ENCODE measurements around the gene GRM4.

Gene GRM4

DNA sequence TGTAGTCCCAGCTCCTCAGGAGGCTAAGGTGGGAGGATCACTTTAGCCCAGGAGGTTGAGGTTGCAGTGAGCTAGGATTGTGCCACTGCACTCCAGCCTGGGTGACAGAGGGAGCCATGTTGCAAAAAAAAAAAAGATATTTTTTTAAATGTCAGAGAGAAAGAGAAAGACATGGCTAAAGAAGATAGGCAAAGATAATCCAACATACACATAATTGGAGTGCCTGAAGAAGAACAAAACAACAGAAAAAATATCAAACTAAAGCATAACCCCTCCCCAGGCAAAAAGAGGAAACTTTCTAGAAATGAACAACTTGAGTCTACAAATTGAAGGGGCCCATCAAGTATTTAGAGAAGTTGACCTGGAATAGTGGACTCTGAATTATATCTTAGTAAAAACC, 14.0 kb upstream of the GRM4 start:
- H3K9me3 Mint-ChIP-seq: peaks cover 24% of the 10 kb centered on the region
- H3K4me1 Mint-ChIP-seq: no peaks in the 10 kb centered on the region
- H3K27ac Mint-ChIP-seq: no peak overlapping the region
- H3K36me3 Mint-ChIP-seq (ENCODE audit: low read depth): no peaks in the 10 kb centered on the region
- no peak for TF ChIP-seq CTCF (IDR thresholded peaks at IDR 0.05; ENCODE audit: unreplicated experiment in 3 of 3)
- H3K27me3 Mint-ChIP-seq (ENCODE audit: low read depth): peaks cover 43% of the 10 kb centered on the region
- no peak overlapping the region for H3K4me3 Mint-ChIP-seq

DNA sequence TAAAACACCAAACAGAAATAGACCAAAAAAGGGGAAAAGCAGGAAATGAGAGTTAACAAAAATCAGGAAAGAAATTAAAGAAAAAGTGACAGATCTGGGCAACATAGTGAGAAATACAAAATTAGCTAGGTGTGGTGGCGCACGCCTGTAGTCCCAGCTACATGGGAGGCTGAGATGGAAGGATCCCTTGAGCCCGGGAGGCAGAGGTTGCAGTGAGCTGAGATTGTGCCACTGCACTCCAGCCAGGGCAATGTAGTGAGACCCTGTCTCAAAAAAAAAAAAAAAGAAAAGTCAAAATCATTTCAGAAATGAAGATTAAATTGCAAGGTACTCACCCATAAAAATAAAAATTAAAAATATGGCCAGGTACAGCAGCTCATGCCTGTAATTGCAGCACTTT, 13.0 kb upstream of the GRM4 start:
- Mint-ChIP-seq H3K9me3 (peaks cover 24% of the 10 kb centered on the region), H3K27me3 (ENCODE audit: low read depth) (peaks cover 51% of the 10 kb centered on the region), H3K36me3 (ENCODE audit: low read depth) (no peaks in the 10 kb centered on the region), H3K27ac (no peak overlapping the region), H3K4me3 (no peak overlapping the region), H3K4me1 (peaks cover 6% of the 10 kb centered on the region)
- TF ChIP-seq CTCF (IDR thresholded peaks at IDR 0.05; ENCODE audit: unreplicated experiment in 3 of 3): no peak

DNA sequence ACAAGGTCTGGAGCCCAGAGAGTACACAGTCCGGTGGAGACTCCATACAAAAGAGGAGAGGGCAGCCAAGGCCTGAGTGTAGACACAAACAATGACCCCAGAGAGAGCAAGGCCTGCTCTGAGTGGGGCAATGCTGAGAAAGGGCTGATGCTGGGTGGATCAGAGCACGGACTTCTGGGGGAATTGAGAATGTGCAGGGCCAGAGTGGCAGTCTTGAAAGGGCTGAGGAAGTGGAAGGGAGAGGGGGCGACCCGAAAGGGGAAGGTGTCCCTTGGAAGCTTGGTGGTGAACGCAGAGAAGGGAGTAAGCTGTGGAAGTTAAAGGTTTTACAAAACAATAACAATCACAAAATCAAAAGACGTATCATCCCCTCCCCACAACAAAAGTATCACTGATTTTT, 12.0 kb upstream of the GRM4 start:
- TF ChIP-seq CTCF (IDR thresholded peaks at IDR 0.05; ENCODE audit: unreplicated experiment in 3 of 3): no peak
- peaks cover 54% of the 10 kb centered on the region for H3K27me3 Mint-ChIP-seq (ENCODE audit: low read depth)
- no peak overlapping the region for H3K4me3 Mint-ChIP-seq
- H3K27ac Mint-ChIP-seq: no peak overlapping the region
- peaks cover 24% of the 10 kb centered on the region for H3K9me3 Mint-ChIP-seq
- peaks cover 6% of the 10 kb centered on the region for H3K4me1 Mint-ChIP-seq
- no peaks in the 10 kb centered on the region for H3K36me3 Mint-ChIP-seq (ENCODE audit: low read depth)

GRCh38 chr6:34157236-34157830, 11.4 kb upstream of the GRM4 start:
- no peak for TF ChIP-seq CTCF (IDR thresholded peaks at IDR 0.05; ENCODE audit: unreplicated experiment in 3 of 3)
- H3K4me1 Mint-ChIP-seq: peaks cover 8% of the 10 kb centered on the region
- H3K4me3 Mint-ChIP-seq: no peak overlapping the region
- H3K36me3 Mint-ChIP-seq (ENCODE audit: low read depth): no peaks in the 10 kb centered on the region
- no peak overlapping the region for H3K27ac Mint-ChIP-seq
- H3K9me3 Mint-ChIP-seq: peaks cover 24% of the 10 kb centered on the region
- peaks cover 58% of the 10 kb centered on the region for H3K27me3 Mint-ChIP-seq (ENCODE audit: low read depth)

DNA sequence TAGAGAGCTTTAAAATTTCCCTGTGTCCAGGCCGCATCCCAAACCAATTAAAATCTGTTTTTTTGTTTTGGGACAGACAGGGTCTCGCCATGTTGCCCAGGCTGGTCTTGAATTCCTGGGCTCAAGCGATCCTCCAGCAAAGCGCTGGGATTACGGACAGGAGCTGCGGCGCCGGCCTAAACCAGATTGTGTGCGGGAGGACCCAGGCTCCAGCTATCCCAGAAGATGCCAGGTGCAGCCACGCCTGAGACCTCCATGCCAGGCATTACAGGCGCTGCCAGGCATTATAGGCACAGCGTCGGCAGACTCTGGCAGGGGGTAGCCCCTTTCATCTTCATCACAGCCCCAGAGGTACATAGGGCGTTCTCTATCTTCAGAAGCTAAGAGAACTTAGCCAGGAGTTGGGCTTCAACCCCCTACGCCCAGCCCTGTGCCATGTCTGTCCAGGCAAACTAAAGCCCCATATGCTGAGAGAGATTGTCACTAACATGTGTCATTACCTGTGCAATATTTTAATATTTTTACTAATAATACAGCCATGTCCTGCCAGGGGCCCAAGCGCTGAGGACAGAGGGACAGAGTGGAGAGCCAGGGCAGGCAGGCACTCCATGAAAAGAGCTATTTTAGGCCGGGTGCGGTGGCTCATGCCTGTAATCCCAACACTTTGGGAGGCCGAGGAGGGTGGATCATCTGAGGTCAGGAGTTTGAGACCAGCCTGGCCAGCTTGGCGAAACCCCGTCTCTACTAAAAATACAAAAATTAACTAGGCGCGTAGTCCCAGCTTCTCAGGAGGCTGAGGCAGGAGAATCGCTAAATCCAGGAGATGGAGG, 9.8 kb upstream of the GRM4 start:
- H3K4me1 Mint-ChIP-seq: peaks cover 23% of the 10 kb centered on the region
- no peak overlapping the region for H3K4me3 Mint-ChIP-seq
- no peaks in the 10 kb centered on the region for H3K36me3 Mint-ChIP-seq (ENCODE audit: low read depth)
- peaks cover 64% of the 10 kb centered on the region for H3K27me3 Mint-ChIP-seq (ENCODE audit: low read depth)
- no peak overlapping the region for H3K27ac Mint-ChIP-seq
- H3K9me3 Mint-ChIP-seq: peaks cover 17% of the 10 kb centered on the region
- no peak for TF ChIP-seq CTCF (IDR thresholded peaks at IDR 0.05; ENCODE audit: unreplicated experiment in 3 of 3)

Data from nephron (organoid).